K562 (cell line): ENCODE data around the gene TLR2. TPM values are rescaled to one million over a fixed set of nuclear protein-coding genes. Genes with fewer than 3 reads are reported as not detected.

ENCODE experiments used
- ATAC-seq: fragments of 200-7000 bp; cut with Tn5 transposase; 3 replicates; pipeline ENCODE4 v1.9.1; 2020; ENCODE audit warnings: moderate library complexity
- BruUV-seq: library from RNA; stranded (reverse); fragments of 400-500 nt; replicated peaks from 2 replicates; lab custom pipeline; 2021; lab: Mats Ljungman, UMichigan
- CTCF ChIA-PET: fragments of 300-600 bp; formaldehyde crosslinking; extraction: SDS; loops from one replicate; lab custom pipeline; 2021; ENCODE audit warnings: low intra/inter-chr PET ratio; lab: Yijun Ruan, JAX
- POLR2A ChIA-PET: fragments of 300-600, 350-650 bp; sonication (Branson Sonifier 250); formaldehyde crosslinking; extraction: SDS; loops from one replicate; lab custom pipeline; 2021; ENCODE audit warnings: antibody characterized with exemption, inconsistent platforms; lab: Yijun Ruan, JAX
- DNase-seq, 4 experiments: peaks; one replicate each; pipeline versions ENCODE4 v3.0.0 to v3.0.0-alpha.2; 2011 to 2018; ENCODE audit warnings: low spot score in 3 of 4, mixed read lengths in 3 of 4; ENCODE audit errors: extremely low read depth in 1 of 4
- FAIRE-seq: peaks from 2 replicates; lab custom pipeline; 2011; peaks lifted over from hg19 to GRCh38; lab: Jason Lieb, UNC
- H2AFZ ChIP-seq: 2 replicates; pipeline ENCODE4 v1.6.0; 2011; ENCODE audit warnings: low read depth, low read length, control low read depth, inconsistent platforms
- H3K27ac ChIP-seq: fragments of 200-600 bp; 3 replicates; pipeline ENCODE4 v1.8.0; 2011; ENCODE audit warnings: low read depth, mild to moderate bottlenecking, control low read depth, inconsistent platforms, low read length, moderate library complexity, mixed read lengths; ENCODE audit errors: extremely low read depth
- H3K27me3 ChIP-seq, 2 experiments: fragments of 300-600 bp in 1 of 2; 2 replicates in 1 of 2; 3 replicates in 1 of 2; pipeline versions ENCODE4 v1.6.0 to v1.8.0; 2011; ENCODE audit warnings: inconsistent platforms in 2 of 2, low read length in 2 of 2, mild to moderate bottlenecking in 1 of 2, mixed read lengths in 1 of 2, moderate library complexity in 1 of 2; ENCODE audit not compliant: control insufficient read depth in 2 of 2, insufficient read depth in 2 of 2
- H3K36me3 ChIP-seq: fragments of 300-600 bp; 3 replicates; pipeline ENCODE4 v1.8.0; 2011; ENCODE audit warnings: mild to moderate bottlenecking, low read length, inconsistent platforms; ENCODE audit not compliant: control insufficient read depth, insufficient read depth
- H3K4me1 ChIP-seq, 2 experiments: fragments of 200-600 bp in 1 of 2; replicated peaks in 1 of 2; 2 replicates in 1 of 2; 3 replicates in 1 of 2; pipeline versions ENCODE4 v1.5.1 to v1.8.0; 2011; ENCODE audit warnings: inconsistent platforms in 2 of 2, low read length in 2 of 2, mild to moderate bottlenecking in 1 of 2, mixed read lengths in 1 of 2, moderate library complexity in 1 of 2; ENCODE audit not compliant: control insufficient read depth in 2 of 2, insufficient read depth in 2 of 2
- H3K4me2 ChIP-seq: 2 replicates; pipeline ENCODE4 v1.6.1; 2011; ENCODE audit warnings: low read length, control low read depth, inconsistent platforms, mixed read lengths; ENCODE audit not compliant: insufficient read depth
- H3K4me3 ChIP-seq: fragments of 200-600 bp; sonication (generic), shearing (Covaris generic); 2 replicates; pipeline ENCODE4 v1.5.1; 2016; ENCODE audit warnings: control low read depth, inconsistent platforms
- H3K79me2 ChIP-seq: fragments of 200-600 bp; 3 replicates; pipeline ENCODE4 v1.8.0; 2011; ENCODE audit warnings: low read length, inconsistent platforms; ENCODE audit not compliant: control insufficient read depth, insufficient read depth
- H3K9ac ChIP-seq, 2 experiments: 2 replicates each; pipeline versions ENCODE4 v1.6.0 to v1.6.1; 2011; ENCODE audit warnings: low read depth in 2 of 2, low read length in 2 of 2, control low read depth in 1 of 2, inconsistent platforms in 1 of 2, mild to moderate bottlenecking in 1 of 2, mixed read lengths in 1 of 2; ENCODE audit not compliant: insufficient read depth in 1 of 2
- H3K9me1 ChIP-seq: one replicate; pipeline ENCODE4 v1.6.0; 2011; ENCODE audit warnings: inconsistent platforms, mild to moderate bottlenecking, low read length, moderate library complexity; ENCODE audit not compliant: control insufficient read depth, insufficient read depth
- H3K9me3 ChIP-seq: replicated peaks from 2 replicates; pipeline ENCODE4 v1.5.1; 2011; ENCODE audit warnings: low read depth, low read length, inconsistent platforms; ENCODE audit not compliant: control insufficient read depth, insufficient read depth
- H4K20me1 ChIP-seq: replicated peaks from 2 replicates; pipeline ENCODE4 v1.6.1; 2011; ENCODE audit warnings: low read length, inconsistent platforms, mixed read lengths; ENCODE audit not compliant: control insufficient read depth, insufficient read depth
- AFF4 ChIP-seq: sonication (generic); formaldehyde crosslinking; IDR thresholded peaks from 2 replicates; pipeline ENCODE4 v1.8.0; 2023; ENCODE audit warnings: mild to moderate bottlenecking, missing genetic modification reagents
- BHLHE40 ChIP-seq: IDR thresholded peaks from 2 replicates; pipeline ENCODE4 v1.6.1; 2011; ENCODE audit warnings: low read length, improper control_type of control experiment
- CC2D1A ChIP-seq: fragments of 450-650 bp; IDR thresholded peaks from 2 replicates; pipeline ENCODE4 v1.6.1; 2017; ENCODE audit warnings: mild to moderate bottlenecking
- PCBP2 ChIP-seq: fragments of 200-400 bp; formaldehyde crosslinking; IDR thresholded peaks from 2 replicates; pipeline ENCODE4 v1.6.1; 2018; ENCODE audit warnings: low read length, low read depth, mild to moderate bottlenecking, moderate library complexity; ENCODE audit not compliant: poor library complexity, severe bottlenecking
- PPARD ChIP-seq: fragments of 250-450 bp; sonication (Bioruptor Pico); IDR thresholded peaks from 2 replicates; pipeline ENCODE4 v1.8.0; 2022; ENCODE audit warnings: inconsistent platforms, mild to moderate bottlenecking, moderate library complexity
- ZNF212 ChIP-seq: fragments of 450-650 bp; formaldehyde crosslinking; IDR thresholded peaks from 2 replicates; pipeline ENCODE4 v1.4.0; 2020; ENCODE audit warnings: mild to moderate bottlenecking
- WGBS: fragments of 100-300 bp; shearing (Covaris generic); methylation state at CpG from one replicate; pipeline ENCODE4 v1.1.6; 2016; ENCODE audit warnings: low coverage, mixed read lengths; ENCODE audit not compliant: insufficient coverage; ENCODE audit errors: missing lambda C conversion rate; 5-methylcytosine and 5-hydroxymethylcytosine counted together
- in situ Hi-C: fragments of 300-500 bp; cut with MboI; formaldehyde crosslinking; loops from 4 replicates; pipeline ENCODE4 v1.15.0; 2018; ENCODE audit warnings: inconsistent platforms, mixed read lengths
- intact Hi-C: fragments of 100-400 bp; cut with micrococcal nuclease; formaldehyde crosslinking; loops from 2 replicates; pipeline ENCODE4 v1.14.2; 2022
- polyA plus RNA-seq, 8 experiments: library from polyadenylated mRNA; depleted of rRNA in 4 of 8; stranded (reverse) in 5 of 8; unstranded in 3 of 8; fragments of >200 nt; fragmentation: Nextera tagmentation in 2 of 8; fragmentation: Illumina TruSeq in 1 of 8; extraction: Ambion mirVana in 2 of 8; extraction: Trizol in 1 of 8; gene quantifications; 2 replicates each; pipeline versions ENCODE4 v1.2.1 to v1.2.3, GENCODE V29; 2011 to 2014; ENCODE audit warnings: inconsistent platforms in 1 of 8, missing spikeins in 1 of 8
- total RNA-seq, 7 experiments: library from RNA; depleted of rRNA in 6 of 7; stranded (reverse); fragments of >200 nt in 6 of 7; fragmentation: Illumina TruSeq in 2 of 7; extraction: Trizol in 2 of 7; gene quantifications; 2 replicates each; pipeline versions ENCODE4 v1.2.1 to v1.2.3, GENCODE V29; 2011 to 2021; ENCODE audit warnings: low replicate concordance in 1 of 7
- TF ChIP-seq, protein P1 (sequence below): fragments of 450-650 bp; formaldehyde crosslinking; IDR thresholded peaks from 2 replicates; pipeline ENCODE4 v1.4.0; 2020; ENCODE audit warnings: mild to moderate bottlenecking, mixed read lengths

The TLR2 gene
- total and polyA plus RNA-seq, 9 of the 15 experiments (the other 6 are each of a cell fraction or from before 2014, with no cell fraction given), result 0.09 to 0.11 TPM; not detected in 7

- Histone ChIP-seq H3K4me2 (no peak overlapping the region), H3K4me3 (no peak overlapping the region), H3K9me3 (no peaks in the 10 kb centered on the region), H2AFZ (no peak overlapping the region), H3K4me1 (no peaks in the 10 kb centered on the region), H3K36me3 (no peaks in the 10 kb centered on the region), H4K20me1 (no peaks in the 10 kb centered on the region), H3K27ac (no peak overlapping the region), H3K9ac (no peak overlapping the region), H3K27me3 (peaks cover 0 to 16% of the 10 kb centered on the region in 2 experiments; a peak in 4 of 5 replicates), H3K9me1 (no peaks in the 10 kb centered on the region), H3K79me2 (no peaks in the 10 kb centered on the region)
- no TSS peak for BruUV-seq
- ATAC-seq (no peak), DNase-seq (no peak), FAIRE-seq (no peak)
- ChIA-PET POLR2A (no interaction called here), CTCF (no interaction called here)
- intact Hi-C loops, result no loop called here
- in situ Hi-C loops, result no loop called here
- TF ChIP-seq ZNF212 (CRISPR knock-in tag), result no peak
Measured at GRCh38 chr4:153745651-153746050, 61.6 kb downstream of the TLR2 start.

DNA sequence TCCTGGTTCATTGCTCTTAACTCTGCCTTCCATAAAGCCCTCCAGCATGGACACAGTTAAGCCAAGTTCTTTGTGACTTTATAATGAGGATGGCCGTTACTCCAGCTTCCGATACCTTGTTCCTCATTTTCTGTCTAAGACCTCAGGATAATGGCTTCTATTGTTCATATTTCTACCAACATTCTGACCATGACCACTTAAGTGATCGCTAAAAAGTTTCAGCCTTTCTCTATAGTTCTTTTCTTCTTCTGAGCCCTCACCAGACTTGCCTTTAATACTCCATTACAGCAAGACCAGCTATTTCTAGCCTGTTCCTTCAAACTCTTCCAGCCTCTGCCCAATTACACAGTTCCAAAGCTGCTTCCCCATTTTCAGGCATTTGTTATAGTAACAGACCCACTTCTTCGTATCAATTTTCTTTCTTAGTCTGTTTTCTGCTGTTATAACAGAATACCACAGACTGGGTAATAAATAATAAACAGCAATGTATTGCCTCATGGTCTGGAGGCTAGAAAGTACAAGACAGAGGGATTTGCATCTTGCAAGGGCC, 63.4 kb downstream of the TLR2 start:
- FAIRE-seq, result no peak

More for the DNA sequence above, 63.4 kb downstream of the TLR2 start:
- no peak overlapping the region for H3K4me2 ChIP-seq
- BruUV-seq, result no TSS peak
- in situ Hi-C loops, result no loop called here
- no peak overlapping the region for H3K27ac ChIP-seq
- no peak overlapping the region for H2AFZ ChIP-seq
- no peak for ATAC-seq
- H3K27me3 ChIP-seq, result peaks cover 0 to 21% of the 10 kb centered on the region in 2 experiments; a peak in 4 of 5 replicates
- H3K9me3 ChIP-seq, result no peaks in the 10 kb centered on the region
- no peaks in the 10 kb centered on the region for H3K79me2 ChIP-seq
- no peak overlapping the region for H3K4me3 ChIP-seq
- no peak for DNase-seq
- intact Hi-C loops, result no loop called here
- no peaks in the 10 kb centered on the region for H3K4me1 ChIP-seq
- H3K36me3 ChIP-seq, result no peaks in the 10 kb centered on the region
- POLR2A ChIA-PET, result no interaction called here
- WGBS, result 1% methylated on average over 4 of the region's 4 CpGs
- TF ChIP-seq BHLHE40 (no peak), CC2D1A (no peak), PCBP2 (no peak), AFF4 (no peak), PPARD (CRISPR knock-in tag) (no peak)
- TF ChIP-seq, protein P1, sequence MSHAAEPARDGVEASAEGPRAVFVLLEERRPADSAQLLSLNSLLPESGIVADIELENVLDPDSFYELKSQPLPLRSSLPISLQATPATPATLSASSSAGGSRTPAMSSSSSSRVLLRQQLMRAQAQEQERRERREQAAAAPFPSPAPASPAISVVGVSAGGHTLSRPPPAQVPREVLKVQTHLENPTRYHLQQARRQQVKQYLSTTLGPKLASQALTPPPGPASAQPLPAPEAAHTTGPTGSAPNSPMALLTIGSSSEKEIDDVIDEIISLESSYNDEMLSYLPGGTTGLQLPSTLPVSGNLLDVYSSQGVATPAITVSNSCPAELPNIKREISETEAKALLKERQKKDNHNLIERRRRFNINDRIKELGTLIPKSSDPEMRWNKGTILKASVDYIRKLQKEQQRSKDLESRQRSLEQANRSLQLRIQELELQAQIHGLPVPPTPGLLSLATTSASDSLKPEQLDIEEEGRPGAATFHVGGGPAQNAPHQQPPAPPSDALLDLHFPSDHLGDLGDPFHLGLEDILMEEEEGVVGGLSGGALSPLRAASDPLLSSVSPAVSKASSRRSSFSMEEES (CRISPR knock-in tag), result no peak
- TF ChIP-seq, all 486 proteins: peak for 0
- CTCF ChIA-PET, result no interaction called here
- Histone ChIP-seq H3K9me1 (no peaks in the 10 kb centered on the region), H3K9ac (no peak overlapping the region), H4K20me1 (no peaks in the 10 kb centered on the region)
